DMS 273 (cell line): ENCODE measurements around the gene OPN1MW2.
"Not testable (repeated sequence)": the region's sequence is repeated elsewhere in the genome, so short reads cannot be mapped to it uniquely, and the experiment has no call there.

Source experiments
- DNase-seq: peaks from one replicate; lab custom pipeline; 2025; ENCODE audit not compliant: unreplicated experiment; lab: John Stamatoyannopoulos, UW

OPN1MW2 gene

DNA sequence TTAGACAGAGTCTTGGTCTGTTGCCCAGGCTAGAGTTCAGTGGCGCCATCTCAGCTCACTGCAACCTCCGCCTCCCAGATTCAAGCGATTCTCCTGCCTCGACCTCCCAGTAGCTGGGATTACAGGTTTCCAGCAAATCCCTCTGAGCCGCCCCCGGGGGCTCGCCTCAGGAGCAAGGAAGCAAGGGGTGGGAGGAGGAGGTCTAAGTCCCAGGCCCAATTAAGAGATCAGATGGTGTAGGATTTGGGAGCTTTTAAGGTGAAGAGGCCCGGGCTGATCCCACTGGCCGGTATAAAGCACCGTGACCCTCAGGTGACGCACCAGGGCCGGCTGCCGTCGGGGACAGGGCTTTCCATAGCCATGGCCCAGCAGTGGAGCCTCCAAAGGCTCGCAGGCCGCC, at the start of gene OPN1MW2:
TSS of gene OPN1MW2 (plus strand) at position 301 of the 400 bp plus-strand sequence. CDS start at position 361, 60 bp downstream.
- DNase-seq: not testable (repeated sequence)

DNA sequence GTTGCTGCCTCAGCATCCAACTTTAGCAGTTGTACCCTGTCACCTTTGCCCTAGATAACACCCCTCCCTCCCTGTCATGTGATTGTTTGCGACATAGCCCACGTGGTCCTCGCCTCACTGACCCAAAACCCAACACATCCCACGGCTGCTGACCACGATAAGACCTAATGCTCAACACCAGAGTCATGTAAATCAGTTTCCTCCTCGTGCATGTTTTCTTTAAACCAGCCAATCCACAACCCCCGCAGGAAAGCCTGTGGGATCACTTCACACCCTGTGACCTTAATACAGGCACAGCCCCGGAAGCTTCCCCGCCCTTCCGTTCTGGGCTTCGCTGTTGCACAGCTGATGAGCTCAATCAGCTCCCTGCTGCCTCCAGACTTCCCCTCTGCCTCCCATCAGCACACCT, 47.0 kb upstream of the OPN1MW2 start:
- not testable (repeated sequence) for DNase-seq

DNA sequence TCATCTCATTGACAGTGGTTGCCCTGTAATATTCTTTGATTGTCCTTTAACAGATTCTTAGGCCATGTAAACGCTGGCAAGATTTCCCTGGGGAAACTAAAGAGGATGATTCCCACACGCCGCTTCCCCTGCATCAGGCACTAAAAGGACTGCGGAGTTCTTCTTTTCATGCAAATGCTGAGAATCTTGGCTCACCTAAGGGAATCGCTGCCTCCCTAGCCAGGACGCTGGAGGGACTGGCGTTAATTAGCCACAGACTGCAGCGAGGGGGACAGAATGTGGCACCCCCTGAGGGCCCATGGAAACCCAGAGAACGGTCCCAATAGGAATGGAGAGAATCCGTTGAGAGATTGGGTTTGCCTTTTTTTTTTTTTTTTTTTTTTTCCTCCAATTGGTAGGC, 45.2 kb upstream of the OPN1MW2 start:
- DNase-seq: not testable (repeated sequence)

DNA sequence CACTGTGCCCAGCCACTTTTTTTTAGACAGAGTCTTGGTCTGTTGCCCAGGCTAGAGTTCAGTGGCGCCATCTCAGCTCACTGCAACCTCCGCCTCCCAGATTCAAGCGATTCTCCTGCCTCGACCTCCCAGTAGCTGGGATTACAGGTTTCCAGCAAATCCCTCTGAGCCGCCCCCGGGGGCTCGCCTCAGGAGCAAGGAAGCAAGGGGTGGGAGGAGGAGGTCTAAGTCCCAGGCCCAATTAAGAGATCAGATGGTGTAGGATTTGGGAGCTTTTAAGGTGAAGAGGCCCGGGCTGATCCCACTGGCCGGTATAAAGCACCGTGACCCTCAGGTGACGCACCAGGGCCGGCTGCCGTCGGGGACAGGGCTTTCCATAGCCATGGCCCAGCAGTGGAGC, 37.3 kb upstream of the OPN1MW2 start, which contains the start of gene OPN1MW:
TSS of gene OPN1MW (plus strand) at position 301 of the 400 bp plus-strand sequence. CDS start at position 383, 82 bp downstream.
- DNase-seq: not testable (repeated sequence)

DNA sequence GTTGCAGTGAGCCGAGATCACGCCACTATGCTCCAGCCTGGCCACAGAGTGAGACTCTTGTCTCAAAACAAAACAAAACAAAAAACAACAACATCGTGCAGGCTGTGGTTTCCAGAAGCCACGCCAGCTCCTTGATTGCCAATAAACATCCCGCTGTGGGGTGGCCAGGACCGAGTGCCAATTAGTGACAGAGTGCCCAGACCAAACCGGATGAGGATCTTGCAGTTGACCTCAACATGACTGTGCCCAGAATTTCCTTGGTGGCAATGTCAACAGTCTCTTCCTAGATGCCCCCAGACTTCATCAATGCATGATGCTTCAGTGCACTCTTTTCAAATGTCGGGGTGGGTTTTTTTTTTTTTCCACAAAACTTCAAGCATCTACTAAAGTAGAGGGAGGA, 35.8 kb upstream of the OPN1MW2 start:
- DNase-seq: not testable (repeated sequence)

DNA sequence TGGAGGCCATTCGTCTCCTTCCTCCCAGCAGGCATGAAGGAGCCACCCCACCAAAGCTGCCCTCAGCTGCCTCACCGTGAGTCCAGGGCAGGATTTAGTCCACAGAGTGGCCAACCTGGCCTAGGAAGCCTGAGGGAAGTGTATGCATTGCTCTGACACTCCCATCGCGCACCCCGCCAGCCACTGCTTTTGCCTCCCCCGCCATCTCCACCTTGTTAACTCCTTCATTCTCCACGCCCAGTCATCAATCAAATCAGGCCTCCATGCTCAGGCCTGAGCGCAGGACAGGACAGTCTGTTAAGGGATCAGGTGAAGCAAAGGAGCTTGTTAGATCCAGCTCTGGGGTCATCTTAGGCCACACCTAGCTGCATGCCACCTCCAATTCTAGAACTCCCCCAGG, 26.7 kb upstream of the OPN1MW2 start:
- not testable (repeated sequence) for DNase-seq

DNA sequence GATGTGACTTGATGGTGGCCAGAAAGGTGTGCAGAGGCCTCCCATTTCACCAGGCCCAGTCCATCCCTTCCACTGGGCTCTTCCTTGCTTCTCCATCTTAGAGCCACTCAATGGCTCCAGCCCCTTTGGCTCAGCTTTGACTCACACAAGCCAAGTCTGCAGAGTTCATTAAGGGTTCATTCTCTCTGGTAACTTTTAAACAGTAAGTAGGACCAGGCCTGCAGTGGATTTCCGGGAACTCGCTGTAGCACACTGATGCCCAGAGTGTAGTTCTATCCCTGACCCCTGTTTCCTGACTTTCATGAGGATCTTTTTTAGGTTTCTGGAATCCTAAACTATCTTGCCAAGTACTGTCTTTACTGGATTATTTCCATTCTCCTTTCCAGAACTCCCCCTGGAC, 25.2 kb upstream of the OPN1MW2 start:
- DNase-seq: not testable (repeated sequence)

DNA sequence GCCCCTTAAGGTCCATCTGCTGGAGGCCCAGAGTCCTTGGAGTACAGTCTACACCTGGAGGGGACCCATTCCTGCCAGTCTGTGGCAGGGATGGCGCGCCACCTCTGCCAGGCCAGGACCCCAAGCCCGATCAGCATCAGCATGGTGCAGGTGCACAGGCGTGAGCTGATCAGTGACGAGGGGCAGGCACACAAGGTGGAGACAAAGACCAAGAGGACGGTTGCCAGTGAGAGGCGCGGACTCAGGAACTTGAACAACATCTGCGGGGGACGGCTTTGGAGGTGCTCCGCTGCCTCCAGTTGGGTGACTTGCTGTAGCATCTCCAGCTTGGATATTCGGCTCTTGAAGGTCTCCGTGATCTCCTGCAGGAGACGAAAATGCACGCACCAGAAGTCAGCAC, 23.1 kb upstream of the OPN1MW2 start:
- DNase-seq: not testable (repeated sequence)

DNA sequence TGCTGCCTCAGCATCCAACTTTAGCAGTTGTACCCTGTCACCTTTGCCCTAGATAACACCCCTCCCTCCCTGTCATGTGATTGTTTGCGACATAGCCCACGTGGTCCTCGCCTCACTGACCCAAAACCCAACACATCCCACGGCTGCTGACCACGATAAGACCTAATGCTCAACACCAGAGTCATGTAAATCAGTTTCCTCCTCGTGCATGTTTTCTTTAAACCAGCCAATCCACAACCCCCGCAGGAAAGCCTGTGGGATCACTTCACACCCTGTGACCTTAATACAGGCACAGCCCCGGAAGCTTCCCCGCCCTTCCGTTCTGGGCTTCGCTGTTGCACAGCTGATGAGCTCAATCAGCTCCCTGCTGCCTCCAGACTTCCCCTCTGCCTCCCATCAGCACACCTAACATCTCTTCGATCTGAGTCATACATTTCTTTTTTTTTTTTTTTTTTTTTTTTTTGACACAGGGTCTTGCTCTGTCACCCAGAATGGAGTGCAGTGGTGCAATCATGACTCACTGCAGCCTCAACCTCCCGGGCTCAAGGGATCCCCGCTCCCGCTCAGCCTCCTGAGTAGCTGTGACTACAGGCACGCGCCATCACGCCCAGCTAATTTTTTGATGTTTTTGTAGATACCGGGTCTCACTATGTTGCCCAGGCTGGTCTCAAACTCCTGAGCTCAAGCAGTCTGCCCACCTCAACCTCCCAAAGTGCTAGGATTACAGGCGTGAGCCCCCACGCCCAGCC, 9.7 kb upstream of the OPN1MW2 start:
- DNase-seq: not testable (repeated sequence)

DNA sequence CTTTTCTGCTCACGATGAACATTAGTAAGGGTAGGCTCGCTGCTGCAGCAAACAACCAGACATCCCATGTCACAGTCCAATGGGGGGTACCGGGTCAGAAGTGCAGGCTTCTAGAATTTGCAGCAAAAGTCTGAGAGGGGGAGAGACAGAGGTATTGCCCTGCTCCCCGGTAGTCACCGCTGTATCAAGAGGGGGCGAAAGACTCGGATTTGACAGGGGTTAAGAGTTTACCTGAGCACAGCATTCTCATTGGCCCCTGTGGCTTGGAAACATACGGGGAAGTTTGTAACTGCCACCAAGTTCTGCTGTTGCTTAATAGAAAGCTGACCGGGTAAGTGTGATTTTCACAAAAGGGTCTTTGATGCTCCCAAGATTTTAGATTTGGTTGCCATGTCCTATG, 8.5 kb upstream of the OPN1MW2 start:
- DNase-seq: not testable (repeated sequence)

DNA sequence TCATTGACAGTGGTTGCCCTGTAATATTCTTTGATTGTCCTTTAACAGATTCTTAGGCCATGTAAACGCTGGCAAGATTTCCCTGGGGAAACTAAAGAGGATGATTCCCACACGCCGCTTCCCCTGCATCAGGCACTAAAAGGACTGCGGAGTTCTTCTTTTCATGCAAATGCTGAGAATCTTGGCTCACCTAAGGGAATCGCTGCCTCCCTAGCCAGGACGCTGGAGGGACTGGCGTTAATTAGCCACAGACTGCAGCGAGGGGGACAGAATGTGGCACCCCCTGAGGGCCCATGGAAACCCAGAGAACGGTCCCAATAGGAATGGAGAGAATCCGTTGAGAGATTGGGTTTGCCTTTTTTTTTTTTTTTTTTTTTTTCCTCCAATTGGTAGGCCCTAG, 8.1 kb upstream of the OPN1MW2 start:
- DNase-seq: not testable (repeated sequence)

DNA sequence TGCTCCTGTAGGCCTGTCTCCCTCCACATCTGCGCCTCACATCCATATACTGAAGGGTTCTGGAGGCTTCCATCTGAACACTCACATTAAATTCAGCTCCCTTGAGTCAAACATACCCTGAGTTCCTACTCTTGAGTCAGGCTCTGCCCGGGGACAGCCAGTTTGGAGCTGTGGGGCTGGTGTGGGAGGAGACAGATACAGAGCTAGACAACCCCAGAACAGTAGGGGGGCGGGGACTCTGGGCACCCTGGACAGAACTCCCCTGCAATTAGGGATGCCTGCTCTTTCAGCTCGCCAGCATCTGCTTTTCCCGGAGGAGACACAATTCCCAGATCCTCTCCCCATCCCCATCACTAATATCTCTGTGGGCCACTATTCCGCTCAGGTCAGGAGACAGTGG, 5.7 kb downstream of the OPN1MW2 start:
- DNase-seq: not testable (repeated sequence)

DNA sequence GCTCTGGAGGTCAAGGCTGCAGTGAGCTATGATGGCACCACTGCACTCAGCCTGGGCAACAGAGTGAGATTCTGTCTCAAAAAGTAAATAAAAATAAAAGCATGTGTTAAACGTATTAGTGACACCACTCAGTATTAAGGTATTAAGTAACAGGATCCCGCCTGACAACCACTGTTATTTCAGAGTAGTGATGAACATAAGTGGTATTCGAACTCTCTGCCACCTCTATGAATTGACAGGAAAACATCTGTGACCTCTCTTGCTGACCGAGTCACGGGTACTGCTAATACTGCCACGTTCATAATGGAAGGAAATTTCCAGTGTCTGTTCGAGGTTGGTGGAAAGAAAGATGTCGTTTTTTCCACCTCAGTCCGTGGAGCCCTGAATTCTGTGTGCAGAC, 7.2 kb downstream of the OPN1MW2 start:
- DNase-seq: not testable (repeated sequence)

DNA sequence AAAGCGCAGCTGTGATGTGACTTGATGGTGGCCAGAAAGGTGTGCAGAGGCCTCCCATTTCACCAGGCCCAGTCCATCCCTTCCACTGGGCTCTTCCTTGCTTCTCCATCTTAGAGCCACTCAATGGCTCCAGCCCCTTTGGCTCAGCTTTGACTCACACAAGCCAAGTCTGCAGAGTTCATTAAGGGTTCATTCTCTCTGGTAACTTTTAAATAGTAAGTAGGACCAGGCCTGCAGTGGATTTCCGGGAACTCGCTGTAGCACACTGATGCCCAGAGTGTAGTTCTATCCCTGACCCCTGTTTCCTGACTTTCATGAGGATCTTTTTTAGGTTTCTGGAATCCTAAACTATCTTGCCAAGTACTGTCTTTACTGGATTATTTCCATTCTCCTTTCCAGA, 11.9 kb downstream of the OPN1MW2 start:
- not testable (repeated sequence) for DNase-seq

DNA sequence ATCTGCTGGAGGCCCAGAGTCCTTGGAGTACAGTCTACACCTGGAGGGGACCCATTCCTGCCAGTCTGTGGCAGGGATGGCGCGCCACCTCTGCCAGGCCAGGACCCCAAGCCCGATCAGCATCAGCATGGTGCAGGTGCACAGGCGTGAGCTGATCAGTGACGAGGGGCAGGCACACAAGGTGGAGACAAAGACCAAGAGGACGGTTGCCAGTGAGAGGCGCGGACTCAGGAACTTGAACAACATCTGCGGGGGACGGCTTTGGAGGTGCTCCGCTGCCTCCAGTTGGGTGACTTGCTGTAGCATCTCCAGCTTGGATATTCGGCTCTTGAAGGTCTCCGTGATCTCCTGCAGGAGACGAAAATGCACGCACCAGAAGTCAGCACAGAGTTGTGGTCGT, 14.1 kb downstream of the OPN1MW2 start:
- not testable (repeated sequence) for DNase-seq

DNA sequence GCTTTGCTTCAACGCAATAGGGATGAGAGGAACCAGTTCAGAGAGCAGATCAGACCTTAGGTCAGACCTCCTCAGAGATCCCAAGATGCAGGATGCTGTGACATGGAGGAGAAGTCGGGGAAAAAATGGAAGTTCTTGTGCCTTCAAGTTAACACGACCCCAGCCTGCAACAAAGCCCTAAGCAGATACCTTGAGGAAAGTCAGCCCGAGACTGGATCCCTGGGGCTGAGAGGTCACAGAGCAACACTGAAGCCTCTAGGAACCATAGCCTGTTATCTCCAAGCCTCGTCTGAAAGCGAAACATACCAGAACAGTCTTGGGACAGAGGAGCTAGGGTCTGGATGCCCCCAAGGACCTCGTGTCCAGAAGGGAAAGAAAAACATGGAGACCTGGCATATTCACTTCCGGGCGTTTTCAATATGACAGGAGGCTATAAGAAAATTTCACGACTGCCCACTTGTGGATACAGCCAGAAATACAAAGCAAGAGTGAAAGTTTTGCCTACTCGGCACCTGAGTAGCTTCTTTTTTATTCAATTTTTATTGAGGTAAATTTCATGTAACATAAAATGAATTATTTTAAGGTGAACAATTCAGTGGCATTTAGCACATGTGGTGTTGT, 19.5 kb downstream of the OPN1MW2 start:
- DNase-seq: not testable (repeated sequence)

DNA sequence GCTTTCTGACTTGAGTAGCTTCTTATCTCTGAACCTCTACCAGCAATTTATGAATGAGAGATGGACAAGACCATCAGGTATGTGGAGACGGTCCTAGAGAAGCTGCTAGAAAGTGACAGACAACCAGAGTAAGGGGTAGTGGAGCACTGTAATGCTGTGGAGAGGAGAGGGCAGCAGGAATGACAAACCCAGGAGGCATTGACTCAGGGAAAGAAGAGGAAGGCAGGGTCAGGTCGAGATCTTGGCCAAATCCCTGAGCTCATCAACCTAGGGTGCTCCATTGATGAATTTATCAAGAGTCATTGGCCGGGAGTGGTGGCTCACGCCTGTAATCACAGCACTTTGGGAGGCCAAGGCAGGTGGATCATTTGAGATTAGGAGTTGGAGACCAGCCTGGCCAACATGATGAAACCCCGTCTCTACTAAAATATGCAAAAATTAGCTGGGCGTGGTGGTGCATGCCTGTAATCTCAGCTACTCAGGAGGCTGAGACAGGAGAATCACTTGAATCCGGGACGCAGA, 20.5 kb downstream of the OPN1MW2 start:
- not testable (repeated sequence) for DNase-seq

DNA sequence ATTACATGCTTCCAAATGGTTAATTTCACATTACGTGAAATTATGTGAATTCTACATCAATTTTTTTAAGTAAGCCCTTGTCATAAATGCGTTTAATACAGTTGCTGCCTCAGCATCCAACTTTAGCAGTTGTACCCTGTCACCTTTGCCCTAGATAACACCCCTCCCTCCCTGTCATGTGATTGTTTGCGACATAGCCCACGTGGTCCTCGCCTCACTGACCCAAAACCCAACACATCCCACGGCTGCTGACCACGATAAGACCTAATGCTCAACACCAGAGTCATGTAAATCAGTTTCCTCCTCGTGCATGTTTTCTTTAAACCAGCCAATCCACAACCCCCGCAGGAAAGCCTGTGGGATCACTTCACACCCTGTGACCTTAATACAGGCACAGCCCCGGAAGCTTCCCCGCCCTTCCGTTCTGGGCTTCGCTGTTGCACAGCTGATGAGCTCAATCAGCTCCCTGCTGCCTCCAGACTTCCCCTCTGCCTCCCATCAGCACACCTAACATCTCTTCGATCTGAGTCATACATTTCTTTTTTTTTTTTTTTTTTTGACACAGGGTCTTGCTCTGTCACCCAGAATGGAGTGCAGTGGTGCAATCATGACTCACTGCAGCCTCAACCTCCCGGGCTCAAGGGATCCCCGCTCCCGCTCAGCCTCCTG, 28.0 kb downstream of the OPN1MW2 start:
- not testable (repeated sequence) for DNase-seq

DNA sequence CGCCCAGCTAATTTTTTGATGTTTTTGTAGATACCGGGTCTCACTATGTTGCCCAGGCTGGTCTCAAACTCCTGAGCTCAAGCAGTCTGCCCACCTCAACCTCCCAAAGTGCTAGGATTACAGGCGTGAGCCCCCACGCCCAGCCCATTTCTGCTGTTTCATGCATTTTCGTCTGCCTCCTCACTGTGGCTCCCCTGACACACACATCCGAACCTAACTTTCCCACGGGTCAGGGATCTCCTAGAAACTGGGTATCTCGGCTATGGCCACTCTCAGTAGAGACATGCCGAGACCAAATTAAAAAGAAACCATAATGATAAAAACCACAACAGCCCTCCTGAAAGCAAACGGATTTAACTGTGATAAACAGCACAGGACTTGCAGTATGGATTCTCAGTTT, 28.5 kb downstream of the OPN1MW2 start:
- not testable (repeated sequence) for DNase-seq

DNA sequence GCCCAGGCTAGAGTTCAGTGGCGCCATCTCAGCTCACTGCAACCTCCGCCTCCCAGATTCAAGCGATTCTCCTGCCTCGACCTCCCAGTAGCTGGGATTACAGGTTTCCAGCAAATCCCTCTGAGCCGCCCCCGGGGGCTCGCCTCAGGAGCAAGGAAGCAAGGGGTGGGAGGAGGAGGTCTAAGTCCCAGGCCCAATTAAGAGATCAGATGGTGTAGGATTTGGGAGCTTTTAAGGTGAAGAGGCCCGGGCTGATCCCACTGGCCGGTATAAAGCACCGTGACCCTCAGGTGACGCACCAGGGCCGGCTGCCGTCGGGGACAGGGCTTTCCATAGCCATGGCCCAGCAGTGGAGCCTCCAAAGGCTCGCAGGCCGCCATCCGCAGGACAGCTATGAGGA, 37.7 kb downstream of the OPN1MW2 start, which contains the start of gene OPN1MW3:
TSS of gene OPN1MW3 (plus strand) at position 301 of the 400 bp plus-strand sequence. CDS start at position 339, 38 bp downstream.
- DNase-seq: not testable (repeated sequence)

DNA sequence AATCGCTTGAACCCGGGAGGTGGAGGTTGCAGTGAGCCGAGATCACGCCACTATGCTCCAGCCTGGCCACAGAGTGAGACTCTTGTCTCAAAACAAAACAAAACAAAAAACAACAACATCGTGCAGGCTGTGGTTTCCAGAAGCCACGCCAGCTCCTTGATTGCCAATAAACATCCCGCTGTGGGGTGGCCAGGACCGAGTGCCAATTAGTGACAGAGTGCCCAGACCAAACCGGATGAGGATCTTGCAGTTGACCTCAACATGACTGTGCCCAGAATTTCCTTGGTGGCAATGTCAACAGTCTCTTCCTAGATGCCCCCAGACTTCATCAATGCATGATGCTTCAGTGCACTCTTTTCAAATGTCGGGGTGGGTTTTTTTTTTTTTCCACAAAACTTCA, 39.2 kb downstream of the OPN1MW2 start:
- DNase-seq: not testable (repeated sequence)
